GM12872 (cell line): ENCODE results near the gene EYS.

Source experiments
- CTCF ChIP-seq: IDR thresholded peaks from 3 replicates; pipeline ENCODE4 v1.5.1; 2011; ENCODE audit warnings: low read depth, mild to moderate bottlenecking, low read length, moderate library complexity; ENCODE audit not compliant: insufficient read depth

Gene EYS

GRCh38 chr6:65631711-65632110 lies 75.3 kb downstream of the EYS start:
- no peak for TF ChIP-seq CTCF

GRCh38 chr6:65627015-65627414 lies 80.0 kb downstream of the EYS start:
- no peak for TF ChIP-seq CTCF

- TF ChIP-seq CTCF: no peak
These were observed 83.5 kb downstream of the EYS start for GRCh38 chr6:65623566-65623965.

GRCh38 chr6:65610746-65611145 lies 96.3 kb downstream of the EYS start:
- no peak for TF ChIP-seq CTCF

GRCh38 chr6:65595540-65595939 lies 111.5 kb downstream of the EYS start:
- no peak for TF ChIP-seq CTCF

- no peak for TF ChIP-seq CTCF
These were observed 136.7 kb downstream of the EYS start for GRCh38 chr6:65570340-65570739.

- no peak for TF ChIP-seq CTCF
These were observed 137.5 kb downstream of the EYS start for GRCh38 chr6:65569505-65569904.

GRCh38 chr6:65566117-65566516 lies 140.9 kb downstream of the EYS start:
- TF ChIP-seq CTCF: no peak
